GM19099 (cell line): Measurements from ENCODE around the gene TENT5C.

Experiments used
- POLR2A ChIP-seq: IDR thresholded peaks from 3 replicates; pipeline ENCODE4 v1.6.1; 2011; ENCODE audit warnings: low read depth; ENCODE audit not compliant: insufficient read length; ENCODE audit errors: extremely low read depth

The TENT5C gene

DNA sequence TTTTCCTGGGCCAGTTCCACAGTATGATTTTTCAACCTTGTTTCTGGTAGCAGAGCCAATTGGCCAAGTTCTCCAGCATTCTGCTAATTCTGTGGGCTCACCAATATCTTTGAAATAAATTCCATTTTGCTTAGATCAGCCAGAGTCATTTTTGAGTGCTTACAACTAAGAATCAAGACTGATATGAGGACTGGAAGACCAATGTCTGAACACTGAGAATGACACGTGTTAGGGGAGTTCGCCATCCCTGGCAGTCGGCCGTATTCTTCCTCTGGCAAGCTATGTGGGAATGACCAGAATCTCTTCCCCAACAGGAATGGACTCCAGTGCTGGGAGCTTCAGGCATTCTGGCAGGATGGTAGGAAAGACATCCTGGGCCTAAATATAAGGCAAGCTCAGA, 4.9 kb upstream of the TENT5C start:
- no peak for TF ChIP-seq POLR2A

DNA sequence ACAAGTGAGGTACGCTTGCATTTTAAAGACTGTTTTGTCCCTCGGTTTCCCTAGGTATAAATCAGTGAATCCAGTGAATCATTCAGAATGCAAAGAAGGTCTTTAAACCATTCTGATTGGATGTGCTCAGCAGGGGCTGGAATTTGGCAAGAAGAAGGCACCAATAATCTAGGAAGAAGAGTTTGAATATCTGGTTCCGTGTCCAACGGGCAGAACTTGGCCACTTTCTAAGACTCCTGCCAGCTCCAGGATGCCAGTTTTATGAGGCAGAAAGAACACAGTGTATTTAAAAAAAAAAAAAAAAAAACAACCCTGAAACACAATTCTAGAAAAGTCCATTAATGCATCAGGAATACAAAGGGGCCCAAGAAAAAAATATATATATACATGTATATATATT, 3.0 kb upstream of the TENT5C start:
- TF ChIP-seq POLR2A: no peak

DNA sequence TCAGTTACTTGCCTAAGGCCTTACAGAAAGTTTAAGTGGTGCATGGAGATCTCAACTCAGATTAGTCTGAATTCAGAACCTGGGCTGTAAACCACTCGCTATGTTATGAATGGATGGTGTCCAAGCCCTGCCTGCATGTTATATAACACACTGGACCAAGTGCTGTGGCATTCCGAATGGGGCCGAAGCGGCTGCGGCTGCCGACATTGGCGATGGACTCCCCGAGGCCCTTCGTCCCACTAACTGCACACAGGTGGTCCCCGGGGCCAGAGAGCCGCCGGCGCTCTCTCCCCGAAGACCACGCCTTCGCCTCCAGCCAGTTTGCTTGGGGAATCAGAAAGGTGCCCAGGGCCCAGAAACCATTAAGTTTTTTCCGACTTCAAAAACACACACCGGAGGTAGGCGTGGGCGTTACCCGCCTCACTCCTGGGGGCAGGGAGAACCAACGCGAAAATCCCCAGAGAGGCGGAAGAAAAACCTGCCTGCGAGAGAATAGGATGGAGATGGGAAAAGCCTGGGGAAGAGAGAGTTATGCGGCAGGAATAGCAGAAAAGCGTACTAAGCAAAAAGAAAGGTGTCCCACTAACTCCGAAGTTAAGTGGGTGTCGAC, 579 bp upstream of the TENT5C start:
- no peak for TF ChIP-seq POLR2A

DNA sequence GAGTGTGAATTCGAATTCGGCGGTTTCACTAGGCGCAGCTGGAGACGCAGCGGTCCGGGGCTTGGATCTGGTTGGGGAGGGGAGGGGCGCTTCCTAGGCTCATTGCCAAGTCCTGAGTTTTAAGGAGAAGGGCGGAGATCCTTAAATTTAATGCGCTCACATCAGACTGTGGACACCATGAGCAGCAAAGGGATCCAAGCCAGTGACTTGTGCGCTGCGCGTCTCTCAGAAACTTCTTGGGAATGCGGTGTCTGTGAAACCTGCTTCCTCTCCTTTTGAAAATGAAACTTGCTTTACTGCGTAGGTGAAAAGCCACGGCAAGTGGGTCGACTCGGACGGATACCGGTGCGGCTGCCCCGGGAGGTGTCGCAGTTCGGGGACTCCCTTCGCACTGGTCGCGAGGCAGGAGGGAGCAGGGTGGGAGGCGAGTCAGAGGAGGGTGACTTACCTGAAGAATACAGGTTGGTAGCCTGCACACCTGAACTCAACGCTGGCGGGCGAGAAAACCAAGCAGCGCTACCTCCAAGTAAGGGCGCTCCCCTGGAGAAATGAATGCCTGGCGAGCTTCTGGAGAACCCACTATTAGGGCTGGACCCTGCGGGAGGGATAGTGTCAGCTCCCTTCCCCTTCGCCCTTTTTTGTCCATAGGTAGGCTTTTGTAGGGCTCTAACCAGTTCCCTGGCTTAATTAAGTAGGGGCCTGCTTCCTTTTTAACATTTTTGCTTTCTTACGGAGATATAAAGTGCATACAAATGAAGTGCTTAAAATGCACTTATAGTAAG, 992 bp downstream of the TENT5C start:
- no peak for TF ChIP-seq POLR2A

DNA sequence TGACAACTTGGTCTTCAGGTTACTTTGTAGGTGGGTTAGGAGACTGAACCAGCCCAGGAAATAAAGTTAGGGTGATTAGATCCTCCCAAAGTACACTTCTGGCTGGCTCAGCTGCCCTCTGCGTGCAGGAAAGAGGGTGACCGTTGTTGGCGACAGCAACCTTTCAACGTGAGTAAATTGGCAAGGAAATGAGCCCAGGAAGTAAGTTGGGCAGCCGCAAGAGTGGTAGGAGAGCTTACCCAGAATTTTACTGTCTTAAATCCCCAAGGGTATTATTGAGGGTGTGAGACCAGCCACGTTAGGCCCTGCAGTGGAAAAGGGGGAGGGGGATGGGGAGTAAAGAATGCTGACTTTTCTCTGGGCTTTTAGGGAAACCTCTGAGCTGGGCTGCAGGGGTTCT, 1.6 kb downstream of the TENT5C start:
- TF ChIP-seq POLR2A: no peak

DNA sequence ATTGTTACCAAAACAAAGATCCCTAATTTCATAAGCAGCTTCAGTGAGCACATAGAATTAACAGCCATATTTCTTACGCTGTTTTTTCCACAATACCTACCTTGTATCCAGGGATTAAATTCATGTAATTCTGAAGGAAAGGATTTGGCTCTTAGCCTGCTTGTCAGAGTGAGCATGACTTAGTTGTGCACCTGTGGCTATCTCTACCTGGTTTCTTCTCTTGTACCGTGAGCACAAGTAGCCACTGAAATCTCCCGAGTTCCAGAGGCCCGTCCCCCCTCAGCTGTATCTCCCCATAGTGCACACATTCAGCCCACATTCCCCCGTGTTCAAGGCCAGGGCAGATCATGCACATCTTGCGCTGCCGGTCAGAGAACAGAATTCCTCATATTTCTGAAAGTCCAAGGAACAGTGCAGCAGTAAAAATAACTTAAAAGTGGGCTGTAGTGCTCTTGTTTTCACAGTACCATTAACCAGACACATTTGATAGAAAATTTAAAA, 2.3 kb downstream of the TENT5C start:
- TF ChIP-seq POLR2A: no peak

DNA sequence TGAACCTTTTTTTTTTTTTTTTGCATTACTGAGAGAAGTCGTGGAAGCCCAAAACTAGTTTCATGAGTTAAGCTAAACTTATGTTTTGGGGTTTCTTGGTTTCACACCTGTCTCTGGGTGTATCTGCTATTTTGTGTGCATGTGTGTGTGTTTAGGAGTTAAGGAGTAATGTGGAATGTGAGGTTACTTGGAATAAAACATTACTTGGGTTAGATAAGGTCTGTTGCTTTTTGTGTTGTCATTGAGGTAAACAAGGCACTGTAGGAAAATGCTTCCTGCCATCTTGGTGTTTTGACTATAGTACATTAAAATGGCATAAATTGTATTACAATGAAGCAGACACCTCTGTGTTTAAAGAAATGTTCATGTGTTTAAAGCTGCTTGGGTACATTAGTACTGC, 2.9 kb downstream of the TENT5C start:
- no peak for TF ChIP-seq POLR2A

DNA sequence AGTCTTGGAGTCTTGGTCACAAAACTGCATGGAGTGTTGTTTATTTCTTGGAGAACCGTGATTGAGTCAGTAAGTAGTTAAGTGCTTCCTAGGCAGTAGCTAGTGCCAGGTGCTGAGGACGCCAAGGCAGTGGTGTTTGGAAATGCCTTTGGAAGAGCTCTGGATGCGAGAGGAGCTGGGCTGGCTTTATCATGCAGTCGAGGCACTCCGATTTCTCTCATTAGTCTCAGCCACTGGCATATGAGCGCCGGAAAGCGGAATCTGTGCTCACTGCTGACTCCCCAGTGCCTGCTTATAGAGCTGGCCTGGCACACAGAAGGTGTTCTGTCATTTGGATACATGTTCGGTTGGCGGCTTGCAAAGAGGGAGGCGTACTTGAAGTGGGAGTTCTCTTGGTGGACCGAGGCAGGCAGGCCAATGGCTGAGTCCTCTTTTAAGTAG, 3.6 kb downstream of the TENT5C start:
- no peak for TF ChIP-seq POLR2A

DNA sequence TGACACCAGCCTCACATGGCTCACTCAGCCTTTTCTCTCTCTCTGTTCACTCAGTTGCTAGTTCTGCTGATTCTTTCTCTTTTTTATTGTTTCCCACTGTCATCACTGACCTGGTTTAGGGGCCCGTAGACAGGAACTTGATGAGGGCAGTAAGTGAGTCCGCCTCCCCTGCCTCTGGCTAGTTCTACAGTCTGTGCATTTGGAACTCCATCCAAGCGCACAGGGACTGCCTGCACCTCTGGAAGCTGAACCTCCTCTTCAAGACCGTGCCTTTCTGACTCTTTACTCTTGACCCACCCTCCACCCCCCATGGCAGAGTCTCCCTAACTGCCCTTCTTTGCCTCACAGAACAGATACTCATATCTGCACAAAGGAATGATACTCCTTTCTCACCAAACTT, 4.2 kb downstream of the TENT5C start:
- TF ChIP-seq POLR2A: no peak

DNA sequence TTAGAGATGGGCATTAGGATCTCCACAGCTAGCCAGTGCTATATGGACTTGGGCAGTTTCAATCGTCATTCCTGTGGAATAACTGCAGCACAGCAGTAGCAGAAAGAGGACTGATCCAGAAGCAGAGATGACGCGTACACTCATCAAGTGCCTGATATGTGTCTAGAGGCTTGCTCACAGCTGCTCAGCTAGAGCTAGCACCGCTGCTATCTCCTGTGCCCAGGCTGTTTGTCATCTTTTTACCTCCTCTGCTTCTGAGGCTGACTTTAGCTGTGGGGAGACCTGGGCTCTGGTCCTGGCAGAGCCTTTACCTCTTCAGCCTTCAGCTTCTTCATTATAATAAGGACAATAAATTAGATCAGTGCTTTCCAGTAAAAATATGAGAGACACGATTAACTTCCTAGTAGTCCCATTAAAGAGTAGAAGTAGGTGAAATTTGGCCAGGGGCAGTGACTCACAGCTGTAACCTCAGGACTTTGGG, 5.3 kb downstream of the TENT5C start:
- no peak for TF ChIP-seq POLR2A

DNA sequence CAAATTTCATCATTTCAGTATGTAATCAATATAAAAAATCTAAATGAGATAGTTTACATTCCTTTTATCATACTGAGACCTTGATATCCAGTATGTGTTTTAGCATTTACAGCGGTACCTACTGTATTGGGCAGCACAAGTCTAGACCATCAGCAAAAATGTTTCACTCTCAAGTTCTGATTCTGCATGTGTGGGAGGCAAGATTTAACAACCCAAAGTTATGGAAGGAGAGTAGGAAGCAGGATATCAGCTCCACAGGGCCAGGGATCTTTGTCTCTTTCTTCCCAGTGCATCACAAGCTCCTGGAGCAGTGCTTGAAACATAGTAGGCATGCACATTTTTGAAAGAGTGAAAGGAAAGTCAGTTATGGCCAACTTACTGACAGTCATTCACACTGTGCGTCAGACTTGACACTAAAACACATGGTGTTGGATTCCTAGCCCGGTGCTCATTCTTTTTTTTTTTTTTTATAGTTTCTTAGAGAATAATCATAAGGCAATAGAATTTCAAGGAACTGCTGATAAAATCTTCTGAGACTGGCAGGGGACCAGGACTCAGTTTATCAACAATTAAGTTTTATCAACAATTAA, 6.1 kb downstream of the TENT5C start:
- no peak for TF ChIP-seq POLR2A

DNA sequence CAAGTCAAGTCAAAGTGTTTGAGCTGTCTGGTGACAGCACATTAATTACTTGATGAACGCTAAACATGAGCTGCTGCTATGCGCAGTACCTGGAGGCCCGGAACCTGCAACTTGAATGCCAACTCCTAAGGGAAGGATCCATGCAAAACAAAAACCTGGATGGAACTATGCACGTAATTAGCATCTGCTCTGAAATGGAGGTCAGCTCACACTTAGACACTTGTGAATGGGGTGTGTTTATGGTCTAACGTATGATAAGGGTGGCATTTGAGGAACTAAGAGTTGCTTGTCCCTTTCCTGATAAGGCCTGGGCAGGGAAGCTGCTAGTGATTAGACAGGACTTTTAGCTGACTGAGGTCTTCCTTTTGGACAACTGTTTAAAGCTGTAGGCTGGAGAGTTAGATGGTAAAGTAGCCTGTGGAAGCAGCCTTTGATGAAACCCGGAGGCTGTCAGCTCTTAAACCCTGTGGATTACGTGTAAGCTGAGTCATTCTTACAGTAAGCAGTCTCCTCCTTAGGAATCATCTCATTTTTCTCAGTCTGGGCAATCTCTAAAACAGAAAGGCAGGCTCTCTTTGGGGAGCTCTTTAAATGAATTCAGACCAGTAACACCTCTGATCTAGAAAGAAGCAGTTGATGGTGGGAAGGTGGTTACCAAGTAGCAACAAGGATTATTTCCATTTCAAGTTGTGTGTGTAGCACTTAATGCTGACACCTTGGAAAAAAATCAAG, 6.8 kb downstream of the TENT5C start:
- no peak for TF ChIP-seq POLR2A

DNA sequence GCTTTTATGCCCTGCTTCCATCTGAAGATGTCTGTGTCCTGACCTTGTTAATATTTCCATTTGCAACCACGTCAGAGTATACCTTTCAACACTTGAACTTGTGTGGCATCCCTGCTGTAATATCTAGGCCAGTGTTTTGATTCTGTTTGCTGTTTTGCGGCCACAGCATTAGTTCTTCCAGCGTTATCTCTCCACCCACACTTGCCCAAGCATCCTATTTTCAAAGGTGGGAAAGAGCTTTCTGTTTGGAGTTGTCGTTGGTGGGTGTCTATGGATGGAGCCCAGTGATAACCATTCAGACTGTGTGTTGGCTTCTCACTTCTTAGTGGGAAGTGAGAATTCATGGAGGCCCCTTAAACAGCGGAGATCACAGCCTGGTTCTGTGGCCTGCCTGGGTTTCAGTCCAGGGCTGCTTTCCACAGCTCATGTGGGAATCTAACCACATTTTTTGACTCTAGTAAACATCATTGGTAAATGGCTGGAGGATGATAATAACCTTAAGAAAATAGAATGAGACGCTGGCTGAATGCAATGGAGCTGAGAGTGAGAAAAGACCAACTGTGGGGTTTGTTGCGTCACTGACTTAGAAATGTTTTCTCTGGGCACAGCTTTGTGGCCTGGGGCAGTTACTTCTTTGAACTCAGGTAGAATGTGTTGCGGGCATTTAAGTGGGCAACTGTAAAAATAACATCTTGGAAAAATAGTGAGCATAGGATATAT, 7.6 kb downstream of the TENT5C start:
- no peak for TF ChIP-seq POLR2A

DNA sequence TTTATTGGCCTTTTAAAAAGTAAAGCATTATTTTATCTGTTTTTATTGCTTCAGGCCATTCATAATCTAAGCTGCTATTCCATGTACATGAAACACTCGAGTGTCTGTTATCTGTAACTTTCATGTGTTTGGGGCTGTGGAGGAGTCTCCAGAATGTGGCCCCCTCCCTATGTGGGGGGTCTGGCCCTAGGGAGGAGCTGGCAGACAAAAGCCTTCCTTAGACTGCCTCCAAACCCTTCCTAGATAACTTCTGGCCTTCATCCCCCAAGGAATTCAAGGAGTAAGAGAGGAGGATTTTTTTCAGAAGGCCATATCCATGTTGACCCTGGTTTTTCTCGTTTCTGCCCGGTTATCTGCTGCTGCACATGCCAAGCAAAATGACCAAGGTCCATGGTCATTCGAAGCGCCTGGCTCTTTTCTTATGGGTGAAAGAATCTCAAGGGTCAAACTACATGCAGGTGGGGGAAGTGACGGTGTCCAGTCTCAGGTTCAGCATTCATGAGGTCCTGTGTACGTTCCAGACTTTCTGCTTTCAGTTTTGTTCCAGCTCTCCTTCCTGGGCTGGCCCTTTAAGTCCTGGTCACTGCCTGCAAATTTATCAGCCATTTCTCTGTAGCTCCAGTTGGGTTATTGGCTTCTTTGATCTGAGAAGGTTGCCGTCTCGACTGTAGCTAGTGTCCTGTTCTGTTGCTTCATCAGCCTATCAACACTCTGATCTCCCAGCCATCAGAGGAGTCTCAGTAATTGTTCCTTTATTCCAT, 8.3 kb downstream of the TENT5C start:
- no peak for TF ChIP-seq POLR2A
